NCI-H2227 (cell line): ENCODE measurements around the gene SLC22A7.
"Not testable (repeated sequence)": the region's sequence is repeated elsewhere in the genome, so short reads cannot be mapped to it uniquely, and the experiment has no call there.

ENCODE experiments used
- DNase-seq: peaks from one replicate; lab custom pipeline; 2025; ENCODE audit not compliant: unreplicated experiment; lab: John Stamatoyannopoulos, UW

SLC22A7 gene

DNA sequence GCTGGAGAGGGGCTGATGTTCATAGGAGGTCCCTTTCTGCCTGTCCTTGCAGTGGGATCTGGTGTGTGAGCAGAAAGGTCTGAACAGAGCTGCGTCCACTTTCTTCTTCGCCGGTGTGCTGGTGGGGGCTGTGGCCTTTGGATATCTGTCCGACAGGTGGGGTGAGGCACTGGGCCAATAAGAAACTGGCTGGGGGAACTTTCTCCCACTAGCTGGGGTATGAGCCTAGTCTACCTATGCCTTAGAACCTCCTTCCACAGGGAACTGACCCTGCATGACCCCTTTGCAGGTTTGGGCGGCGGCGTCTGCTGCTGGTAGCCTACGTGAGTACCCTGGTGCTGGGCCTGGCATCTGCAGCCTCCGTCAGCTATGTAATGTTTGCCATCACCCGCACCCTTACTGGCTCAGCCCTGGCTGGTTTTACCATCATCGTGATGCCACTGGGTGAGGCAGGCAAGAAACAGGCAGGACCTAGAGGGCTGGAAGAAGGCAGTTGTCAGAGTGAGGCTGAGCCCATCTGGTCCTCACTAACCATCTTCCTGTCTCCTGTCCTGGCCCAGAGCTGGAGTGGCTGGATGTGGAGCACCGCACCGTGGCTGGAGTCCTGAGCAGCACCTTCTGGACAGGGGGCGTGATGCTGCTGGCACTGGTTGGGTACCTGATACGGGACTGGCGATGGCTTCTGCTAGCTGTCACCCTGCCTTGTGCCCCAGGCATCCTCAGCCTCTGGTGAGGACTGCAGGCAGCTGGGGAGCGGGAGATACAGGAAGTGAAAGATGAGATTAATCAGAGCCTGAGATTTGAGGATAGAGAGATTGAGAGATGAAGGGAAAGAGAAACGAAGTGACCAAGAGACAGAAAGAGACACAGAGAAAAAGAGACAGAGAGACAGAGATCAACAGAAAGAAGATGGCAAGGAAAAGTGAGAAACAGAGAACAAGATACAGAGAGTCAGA lies 1.6 kb downstream of the SLC22A7 start:
- no peak for DNase-seq

DNA sequence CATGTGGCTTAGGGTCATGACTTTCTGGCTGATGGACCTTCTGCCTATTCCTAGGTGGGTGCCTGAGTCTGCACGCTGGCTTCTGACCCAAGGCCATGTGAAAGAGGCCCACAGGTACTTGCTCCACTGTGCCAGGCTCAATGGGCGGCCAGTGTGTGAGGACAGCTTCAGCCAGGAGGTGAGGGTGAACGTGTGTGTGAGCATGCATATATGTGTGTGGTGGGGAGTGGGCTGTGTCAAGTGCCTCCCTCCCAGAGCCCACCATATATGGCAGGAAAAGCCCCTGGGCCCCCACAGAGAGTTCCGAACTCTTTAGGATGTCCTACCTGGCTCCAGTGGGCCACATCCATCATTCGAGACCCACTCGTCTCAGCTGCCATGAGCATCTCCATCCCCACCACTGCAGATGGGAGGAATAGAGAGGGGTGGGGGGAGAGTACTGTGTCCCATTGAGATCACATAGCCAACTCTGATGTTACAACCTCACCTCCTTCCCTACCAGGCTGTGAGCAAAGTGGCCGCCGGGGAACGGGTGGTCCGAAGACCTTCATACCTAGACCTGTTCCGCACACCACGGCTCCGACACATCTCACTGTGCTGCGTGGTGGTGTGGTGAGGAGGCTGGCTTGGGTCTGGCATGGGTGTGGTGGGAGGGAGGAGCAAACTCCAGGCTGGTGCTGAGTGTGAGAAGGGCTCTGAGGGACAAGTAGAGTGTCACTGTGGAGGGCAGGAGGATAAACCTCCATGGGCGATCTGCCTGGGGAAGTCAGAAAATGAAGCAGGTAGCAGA lies 3.2 kb downstream of the SLC22A7 start:
- DNase-seq: no peak

DNA sequence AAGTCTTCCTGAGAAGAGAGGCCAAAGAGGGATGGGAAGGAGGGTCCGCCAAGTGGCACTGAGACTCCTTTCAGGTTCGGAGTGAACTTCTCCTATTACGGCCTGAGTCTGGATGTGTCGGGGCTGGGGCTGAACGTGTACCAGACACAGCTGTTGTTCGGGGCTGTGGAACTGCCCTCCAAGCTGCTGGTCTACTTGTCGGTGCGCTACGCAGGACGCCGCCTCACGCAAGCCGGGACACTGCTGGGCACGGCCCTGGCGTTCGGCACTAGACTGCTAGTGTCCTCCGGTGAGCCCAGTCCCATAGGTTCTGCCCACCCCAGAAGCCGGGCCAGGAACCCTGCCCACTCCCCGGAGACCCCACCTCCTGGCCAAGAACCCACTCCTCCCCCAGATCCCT lies 4.1 kb downstream of the SLC22A7 start:
- DNase-seq: no peak

DNA sequence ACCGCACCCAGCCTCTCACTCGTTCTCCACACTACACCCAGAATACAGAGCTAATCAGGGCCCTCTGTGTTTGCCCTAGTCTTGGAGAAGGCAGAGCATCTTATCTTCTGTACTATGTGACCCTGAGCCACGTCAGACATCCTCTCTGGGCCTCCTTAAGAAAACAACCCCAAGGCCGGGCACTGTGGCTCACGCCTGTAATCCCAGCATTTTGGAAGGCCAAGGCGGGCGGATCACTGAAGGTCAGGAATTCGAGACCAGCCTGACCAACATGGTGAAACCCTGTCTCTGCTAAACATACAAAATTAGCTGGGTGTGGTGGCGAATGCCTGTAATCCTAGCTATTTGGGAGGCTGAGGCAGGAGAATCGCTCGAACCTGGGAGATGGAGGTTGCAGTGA lies 4.9 kb downstream of the SLC22A7 start:
- not testable (repeated sequence) for DNase-seq

DNA sequence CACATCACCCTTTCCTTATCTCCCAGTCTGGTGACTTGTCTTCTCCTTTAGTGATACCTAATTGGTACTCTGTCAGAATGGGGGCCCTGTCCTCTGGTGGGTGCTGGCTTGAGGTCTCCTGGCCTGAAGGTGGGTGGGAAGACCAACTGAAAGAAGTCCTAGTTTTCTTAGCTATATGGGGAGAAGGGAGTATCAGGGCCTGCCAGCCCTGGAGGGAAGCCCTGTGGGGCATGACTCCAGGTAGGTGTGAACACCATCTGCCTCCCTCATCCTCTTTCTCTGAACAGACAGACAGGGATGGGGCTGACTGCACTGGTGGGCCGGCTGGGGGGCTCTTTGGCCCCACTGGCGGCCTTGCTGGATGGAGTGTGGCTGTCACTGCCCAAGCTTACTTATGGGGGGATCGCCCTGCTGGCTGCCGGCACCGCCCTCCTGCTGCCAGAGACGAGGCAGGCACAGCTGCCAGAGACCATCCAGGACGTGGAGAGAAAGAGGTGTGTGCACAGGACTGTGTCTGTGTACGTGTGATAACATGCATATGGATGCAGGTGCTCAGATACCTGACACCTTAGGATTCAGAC lies 5.8 kb downstream of the SLC22A7 start:
- no peak for DNase-seq

DNA sequence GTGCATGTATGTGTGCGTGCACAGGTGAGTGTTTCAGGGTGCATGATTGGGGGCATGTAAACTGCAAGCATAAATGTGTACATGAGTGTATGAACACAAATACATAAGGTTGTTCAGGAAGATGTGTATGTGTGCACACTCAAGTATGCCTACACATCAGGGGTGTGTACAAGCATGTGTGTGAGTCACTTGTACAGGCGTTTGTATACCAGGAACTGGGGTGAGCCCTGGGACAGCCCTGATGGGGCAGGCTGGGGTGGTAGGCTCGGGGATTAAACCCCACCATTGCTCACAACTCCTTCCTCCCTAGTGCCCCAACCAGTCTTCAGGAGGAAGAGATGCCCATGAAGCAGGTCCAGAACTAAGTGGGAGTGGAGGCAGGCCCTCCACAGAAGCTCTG lies 6.3 kb downstream of the SLC22A7 start:
- DNase-seq: no peak

DNA sequence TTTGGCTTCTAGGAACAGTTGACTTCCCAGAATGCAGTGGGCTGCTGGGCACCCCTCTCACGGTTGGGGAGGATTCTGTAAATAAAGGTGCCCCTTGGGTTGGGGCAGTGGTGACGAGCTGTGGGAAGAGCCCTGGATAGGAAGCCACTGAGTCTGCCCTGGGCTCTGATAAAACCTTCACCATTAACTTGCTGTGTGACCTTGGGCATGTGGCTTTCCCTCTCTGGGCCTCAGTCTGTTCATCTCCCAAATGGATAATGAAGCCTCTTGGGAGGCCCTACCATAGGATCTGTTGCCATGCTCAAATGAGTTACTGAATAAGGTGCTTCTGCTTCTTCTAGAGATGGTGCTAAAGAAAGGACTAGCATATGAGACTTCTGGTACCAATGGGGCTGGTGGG lies 6.8 kb downstream of the SLC22A7 start:
- DNase-seq: no peak

DNA sequence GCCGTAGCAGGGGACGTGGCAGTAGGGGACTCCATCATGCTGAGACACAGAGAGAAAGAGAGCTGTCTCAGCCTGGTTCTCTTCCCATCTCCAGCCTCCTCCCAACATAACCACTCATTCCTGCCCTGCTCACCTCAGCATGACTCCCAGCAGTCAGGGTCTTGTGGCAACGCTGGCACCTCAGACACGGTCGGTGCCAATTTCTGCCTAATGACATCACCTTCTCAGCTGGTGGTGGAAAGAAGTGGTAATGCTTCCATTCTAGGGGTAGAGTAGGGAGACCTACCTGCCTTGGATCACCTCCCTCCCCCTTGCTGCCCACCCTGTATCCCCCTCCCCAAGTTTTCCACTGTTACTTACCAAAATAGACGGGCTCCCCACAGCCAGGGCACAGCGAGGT lies 8.0 kb downstream of the SLC22A7 start:
- no peak for DNase-seq

DNA sequence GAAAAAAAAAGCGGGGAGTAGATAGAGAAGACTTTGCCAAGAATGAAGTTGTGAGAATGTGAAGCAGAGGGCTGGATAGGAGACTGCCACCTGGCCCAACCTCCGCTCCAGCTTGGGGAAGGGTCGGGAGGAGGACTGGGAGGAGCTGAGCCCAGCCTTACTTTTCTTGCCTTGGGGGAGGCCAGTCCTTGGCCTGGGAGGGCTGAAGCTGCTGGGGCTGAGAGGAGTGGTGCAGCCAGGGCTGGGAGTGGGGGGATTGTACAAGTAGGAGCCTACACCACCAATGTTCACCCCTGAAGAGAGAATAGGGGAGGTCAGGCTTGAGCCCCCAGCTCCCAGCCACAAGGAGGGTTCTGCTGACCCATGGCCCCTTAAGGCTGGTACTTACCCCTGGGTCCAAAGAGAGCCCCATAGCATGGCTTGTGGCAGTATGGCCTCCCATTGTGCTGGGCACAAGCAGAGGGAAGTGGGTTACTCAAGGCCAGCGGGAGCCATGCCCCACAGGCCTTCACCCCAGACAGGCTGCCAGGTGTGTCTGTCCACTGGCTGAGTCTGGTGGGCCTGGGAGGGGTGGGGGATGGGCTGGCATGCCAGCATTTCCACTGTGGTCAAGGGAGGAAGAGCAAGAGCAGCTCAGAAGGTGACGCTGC lies 9.5 kb downstream of the SLC22A7 start:
- DNase-seq: no peak

DNA sequence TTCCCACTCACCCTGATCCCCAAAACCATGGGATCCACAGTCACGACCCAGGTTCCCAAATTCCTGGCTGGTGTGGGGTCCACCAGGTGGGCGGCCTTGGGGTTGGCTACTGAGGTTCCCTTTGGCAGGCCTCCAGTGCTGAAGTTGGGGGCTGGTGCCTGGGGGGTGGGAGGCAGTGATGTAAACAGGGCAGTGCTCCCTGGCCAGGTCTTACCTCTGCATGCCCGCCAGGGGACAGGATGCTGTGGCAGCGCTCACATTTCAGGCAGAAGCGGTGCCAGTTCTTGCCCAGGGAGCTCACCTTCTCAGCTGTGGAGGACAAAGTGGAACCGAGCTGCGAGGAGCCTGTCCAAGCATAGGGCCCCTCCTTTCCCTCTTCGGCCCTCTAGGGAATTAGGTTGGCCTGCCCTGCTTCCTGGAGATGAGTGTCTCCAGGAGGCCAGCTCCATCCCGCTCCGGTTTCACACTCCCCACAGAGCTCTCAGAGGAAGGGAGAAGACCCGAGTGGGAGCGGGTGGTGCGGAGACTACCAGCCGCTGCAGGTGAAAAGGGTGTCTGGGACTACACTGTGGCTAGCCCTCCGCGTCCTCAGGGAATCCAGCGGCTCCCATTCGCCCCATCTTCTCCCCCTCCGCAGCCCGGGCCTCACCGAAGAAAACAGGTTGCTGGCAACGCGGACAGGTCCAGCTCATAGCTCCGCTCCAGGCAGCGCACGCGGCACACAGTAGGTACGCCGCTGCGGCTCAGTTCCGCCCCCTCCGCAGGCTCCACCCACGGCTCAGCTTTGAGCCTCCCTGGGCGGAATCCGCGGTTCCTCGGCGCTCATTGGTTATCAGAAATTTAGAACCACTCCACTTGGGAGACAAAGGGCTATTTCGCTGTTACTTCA lies 10.3 kb downstream of the SLC22A7 start, which contains the start of gene CRIP3:
Gene CRIP3, minus strand, starts transcription at position 726 of the 889 bp plus-strand sequence. Its CDS starts 34 bp downstream, at position 692.
- DNase-seq: peak; percentile 45

DNA sequence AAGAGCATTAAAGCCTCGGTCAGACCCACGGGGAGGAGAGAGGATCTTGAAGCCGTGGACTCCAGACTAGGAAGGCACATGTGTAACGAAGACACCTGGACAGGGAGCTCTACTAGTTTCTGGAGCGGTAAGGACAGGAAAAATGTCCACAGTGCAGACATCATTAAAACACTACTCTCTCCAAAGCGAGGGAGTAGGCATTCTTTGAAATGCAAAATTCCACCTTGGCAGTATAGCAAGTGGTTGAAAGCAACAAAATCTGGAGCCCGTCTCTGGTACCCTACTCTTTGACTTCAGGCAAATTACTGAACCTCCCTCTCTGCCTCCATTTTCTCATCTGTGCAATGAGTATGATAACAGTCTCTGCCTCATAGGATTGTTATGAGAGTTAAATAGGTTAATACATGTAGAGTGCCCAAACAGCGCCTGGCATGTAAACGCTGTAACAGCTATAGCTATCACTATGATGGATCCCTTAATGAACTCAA lies 11.0 kb downstream of the SLC22A7 start:
- DNase-seq: no peak

DNA sequence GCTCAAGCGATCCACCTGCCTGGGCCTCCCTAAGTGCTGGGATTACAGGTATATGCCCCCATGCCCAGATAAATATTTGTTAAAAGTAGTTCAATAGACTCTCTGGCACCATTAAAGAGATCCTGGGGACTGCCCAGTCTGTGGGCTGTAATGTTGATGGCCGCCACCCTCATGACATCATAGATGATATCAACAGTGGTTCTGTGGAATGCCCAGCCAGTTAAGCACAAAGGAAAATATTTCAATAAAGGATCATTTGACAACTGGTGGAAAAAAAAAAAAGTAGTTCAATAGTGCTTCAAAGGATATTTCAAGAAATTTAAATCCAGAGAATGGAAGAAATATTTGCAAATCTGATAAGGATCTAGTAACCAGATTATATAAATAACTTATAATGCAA lies 12.1 kb downstream of the SLC22A7 start:
- DNase-seq: no peak

DNA sequence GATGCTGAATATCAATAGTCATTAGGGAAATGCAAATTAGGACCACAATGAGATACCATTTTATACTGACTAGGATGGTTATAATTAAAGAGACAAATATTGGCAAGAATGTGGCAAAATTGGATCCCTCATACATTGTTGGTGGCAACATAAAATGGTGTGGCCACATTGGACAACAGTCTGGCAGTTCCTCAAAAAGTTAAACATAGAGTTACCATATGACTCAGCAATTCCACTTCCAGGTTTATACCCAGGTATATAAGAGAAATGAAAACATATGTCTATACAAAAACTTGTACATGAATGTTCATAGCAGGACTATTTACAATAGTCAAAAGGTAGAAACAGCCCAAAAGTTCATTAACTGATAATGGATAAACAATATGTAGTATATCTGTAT lies 12.6 kb downstream of the SLC22A7 start:
- DNase-seq: no peak

DNA sequence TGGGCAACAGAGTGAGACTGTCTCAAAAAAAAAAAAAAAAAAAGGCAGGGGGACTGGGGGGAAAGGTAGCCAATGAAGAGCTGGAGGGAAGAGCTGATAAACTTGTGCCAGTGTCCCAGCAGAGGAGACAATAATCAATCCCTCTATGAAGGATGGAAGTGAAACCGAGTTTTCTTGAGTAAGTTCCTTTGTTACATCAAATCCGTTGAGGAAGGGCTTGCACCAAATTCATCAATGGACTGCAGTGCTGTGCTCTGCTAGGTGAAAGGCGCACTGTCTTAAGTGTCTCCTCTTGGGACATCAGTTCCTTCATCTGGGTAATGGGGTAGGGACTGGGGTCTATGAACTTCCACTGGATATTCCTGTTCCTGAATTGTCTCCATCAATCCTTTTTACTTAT lies 13.6 kb downstream of the SLC22A7 start:
- DNase-seq: no peak

DNA sequence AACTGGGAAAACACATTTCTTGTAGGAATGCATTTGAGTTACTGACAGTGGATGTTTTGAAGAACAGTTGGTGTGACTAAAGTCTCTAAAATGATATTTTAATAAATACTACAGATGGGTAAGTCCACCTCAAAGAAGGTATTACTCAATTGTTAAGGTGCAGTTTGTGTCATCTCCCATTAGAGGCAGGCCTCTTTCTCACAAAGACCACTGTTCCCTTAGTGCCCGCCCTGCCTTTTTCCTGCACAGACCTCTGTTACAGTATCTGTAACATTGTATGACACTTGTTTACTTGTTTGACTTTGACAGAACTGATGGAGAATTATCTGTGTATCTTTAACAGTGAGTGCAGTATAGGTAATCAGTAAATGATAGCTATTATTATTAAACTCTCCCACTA lies 15.8 kb downstream of the SLC22A7 start:
- DNase-seq: no peak

DNA sequence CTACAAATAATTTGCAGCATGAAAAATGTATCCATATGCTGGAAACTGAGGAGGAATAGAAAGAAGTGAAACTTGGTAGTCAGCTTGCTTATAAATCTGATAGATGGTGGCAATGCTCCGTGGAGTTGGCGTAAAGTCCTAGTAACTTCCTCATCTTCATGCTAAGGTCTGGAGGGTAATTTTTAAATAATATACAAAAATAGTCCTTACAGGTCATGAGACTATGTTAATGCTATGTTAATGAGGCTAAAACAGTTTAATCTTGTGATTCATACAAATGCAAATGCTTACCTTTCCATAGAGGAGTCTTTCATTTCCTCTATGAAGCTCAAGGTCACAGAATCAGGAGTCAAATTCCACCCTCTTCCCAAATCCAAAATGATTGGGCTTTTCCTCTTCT lies 20.0 kb downstream of the SLC22A7 start:
- no peak for DNase-seq

DNA sequence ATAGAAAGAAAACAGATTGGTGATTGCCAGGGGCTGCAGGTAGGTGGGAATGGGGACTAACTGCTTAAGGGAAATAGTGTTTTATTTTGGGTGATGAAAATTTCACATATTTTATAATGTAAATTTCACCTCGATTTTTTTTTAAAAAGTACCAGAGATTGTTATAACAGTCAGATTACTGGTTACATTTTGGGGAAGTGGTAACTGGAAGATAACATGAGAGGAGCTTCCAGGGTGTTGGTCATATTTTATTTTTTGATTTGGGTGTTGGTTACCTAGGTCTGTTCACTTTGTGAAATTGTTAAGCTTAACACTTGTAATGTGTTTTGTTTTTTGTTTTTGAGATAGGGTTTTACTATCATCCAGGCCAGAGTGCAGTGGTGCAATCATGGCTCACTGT lies 27.8 kb downstream of the SLC22A7 start:
- DNase-seq: no peak

DNA sequence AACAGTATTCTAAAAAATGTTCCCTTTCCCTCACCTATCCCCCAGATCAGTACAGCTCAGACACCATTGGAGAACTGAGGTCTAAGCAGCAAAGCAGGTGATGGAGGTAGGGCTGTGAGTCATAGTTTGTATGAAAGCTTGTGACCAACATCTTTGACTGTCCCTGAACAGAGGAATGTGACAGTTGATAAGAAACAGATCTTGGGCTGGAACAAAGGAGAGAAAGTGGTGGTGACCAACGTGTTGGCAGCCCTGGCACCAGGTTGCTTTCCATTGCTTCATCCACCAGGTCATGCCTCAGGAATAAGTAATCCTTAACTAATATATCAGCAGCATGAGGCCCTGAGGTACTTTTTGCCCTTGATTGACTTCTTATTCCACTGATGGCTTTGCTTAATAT lies 30.5 kb downstream of the SLC22A7 start:
- no peak for DNase-seq

DNA sequence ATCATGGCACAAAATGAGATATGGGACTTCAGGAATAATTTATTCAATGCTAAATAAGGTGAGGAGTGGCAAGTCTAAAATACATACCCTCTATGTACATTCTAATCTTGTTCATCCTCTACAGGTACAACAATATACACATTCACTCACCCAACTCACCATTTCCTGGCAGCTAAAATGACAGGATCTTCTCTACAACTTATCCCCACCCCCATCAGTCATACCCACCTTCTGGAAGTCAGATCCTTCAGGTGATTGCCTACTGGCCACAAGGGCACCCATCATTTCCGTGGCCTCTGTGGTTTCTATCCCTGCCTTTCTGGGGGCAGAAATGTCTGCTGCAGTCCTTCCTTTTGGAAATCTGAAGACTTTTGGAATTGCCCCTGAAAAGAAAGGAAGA lies 33.4 kb downstream of the SLC22A7 start:
- DNase-seq: no peak

DNA sequence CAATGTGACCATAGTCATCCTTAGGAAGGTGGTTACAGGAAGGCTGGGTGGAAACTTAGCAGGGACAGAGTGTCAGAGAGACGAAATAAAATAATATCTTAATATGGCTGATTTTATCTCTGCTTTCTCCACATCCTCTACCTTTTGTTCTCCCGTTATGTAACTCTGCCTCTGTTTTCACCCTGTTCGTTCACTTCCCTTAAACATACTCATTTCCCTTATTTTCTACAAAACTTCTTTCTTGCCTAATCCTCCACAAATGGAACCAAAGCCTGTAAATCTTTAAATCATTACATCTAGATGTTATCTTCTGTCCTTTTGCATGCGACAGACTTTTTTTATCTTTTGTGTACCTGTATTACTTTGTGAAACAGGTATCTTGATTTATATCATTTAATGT lies 33.8 kb downstream of the SLC22A7 start:
- no peak for DNase-seq
